Measurements from ENCODE around the gene CAVIN3. TPM values are rescaled to one million over a fixed set of nuclear protein-coding genes. Genes with fewer than 3 reads are reported as not detected.

CAVIN3 gene
- total RNA-seq, 1 donor from 2014 or later = 50.3 TPM

DNA sequence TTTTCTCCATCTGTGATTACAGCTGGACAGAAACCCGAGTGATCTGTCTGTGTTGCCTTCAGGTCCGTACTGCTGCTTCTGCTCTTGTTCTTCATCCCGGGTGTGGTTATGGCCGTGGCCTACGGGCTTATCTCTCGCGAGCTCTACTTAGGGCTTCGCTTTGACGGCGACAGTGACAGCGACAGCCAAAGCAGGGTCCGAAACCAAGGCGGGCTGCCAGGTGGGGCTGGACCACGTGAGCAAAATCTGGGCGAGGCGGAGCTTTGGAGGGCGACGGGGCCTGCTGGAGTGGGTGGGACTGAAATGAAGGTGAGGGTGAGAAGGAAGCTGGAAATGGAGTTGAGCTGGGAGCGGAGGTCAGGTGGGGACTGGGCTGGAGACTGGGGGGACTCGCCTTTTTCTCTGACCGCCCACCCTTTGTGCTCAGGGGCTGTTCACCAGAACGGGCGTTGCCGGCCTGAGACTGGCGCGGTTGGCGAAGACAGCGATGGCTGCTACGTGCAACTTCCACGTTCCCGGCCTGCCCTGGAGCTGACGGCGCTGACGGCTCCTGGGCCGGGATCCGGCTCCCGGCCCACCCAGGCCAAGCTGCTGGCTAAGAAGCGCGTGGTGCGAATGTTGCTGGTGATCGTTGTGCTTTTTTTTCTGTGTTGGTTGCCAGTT lies 49.6 kb downstream of the CAVIN3 start:
- no peak for DNase-seq (ENCODE audit: low read depth)

DNA sequence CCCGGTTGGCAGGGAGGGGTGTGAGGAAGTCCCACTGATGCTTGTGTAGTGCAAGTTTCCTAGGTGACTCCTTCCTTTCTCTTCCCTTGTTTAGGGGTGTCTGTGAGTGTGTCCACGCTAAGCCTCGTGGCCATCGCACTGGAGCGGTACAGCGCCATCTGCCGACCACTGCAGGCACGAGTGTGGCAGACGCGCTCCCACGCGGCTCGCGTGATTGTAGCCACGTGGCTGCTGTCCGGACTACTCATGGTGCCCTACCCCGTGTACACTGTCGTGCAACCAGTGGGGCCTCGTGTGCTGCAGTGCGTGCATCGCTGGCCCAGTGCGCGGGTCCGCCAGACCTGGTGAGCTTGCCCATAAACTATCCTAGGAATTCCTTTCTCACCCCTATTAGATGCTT lies 50.3 kb downstream of the CAVIN3 start:
- DNase-seq (ENCODE audit: low read depth) = no peak

Other genes starting within 250 kb of the CAVIN3 start
- gene OR56B4, start 212.8 kb downstream of the CAVIN3 start, total RNA-seq = not detected in 2 replicates
- not detected in 2 replicates for gene OR52B2, start 150.2 kb downstream of the CAVIN3 start, total RNA-seq
- not detected in 2 replicates for gene OR52W1, start 121.3 kb downstream of the CAVIN3 start, total RNA-seq
- gene C11orf42, start 114.9 kb downstream of the CAVIN3 start, total RNA-seq = not detected in 2 replicates
- 7.6 and 20.3 TPM in 2 replicates for gene FHIP1B, start 85.9 kb downstream of the CAVIN3 start, total RNA-seq
- gene CNGA4, start 81.4 kb downstream of the CAVIN3 start, total RNA-seq = 0.25 and 0.35 TPM in 2 replicates
- not detected in 2 replicates for gene CCKBR, start 60.7 kb downstream of the CAVIN3 start, total RNA-seq
- gene SMPD1, start 70.0 kb upstream of the CAVIN3 start, total RNA-seq = 8.0 and 38.8 TPM in 2 replicates
- 16.7 and 50.4 TPM in 2 replicates for gene APBB1, start 98.6 kb upstream of the CAVIN3 start, total RNA-seq
- 0.20 TPM in 1 of 2 replicates, not detected in the other for gene HPX, start 120.5 kb upstream of the CAVIN3 start, total RNA-seq
- 5.6 and 16.5 TPM in 2 replicates for gene TRIM3, start 153.4 kb upstream of the CAVIN3 start, total RNA-seq
- 64.5 and 78.0 TPM in 2 replicates for gene ARFIP2, start 160.8 kb upstream of the CAVIN3 start, total RNA-seq
- 34.7 and 38.7 TPM in 2 replicates for gene TIMM10B, start 161.0 kb upstream of the CAVIN3 start, total RNA-seq
- 0.69 and 2.5 TPM in 2 replicates for gene DNHD1, start 176.8 kb upstream of the CAVIN3 start, total RNA-seq